Measurements from ENCODE around the gene ODC1.
"Not testable (repeated sequence)": the region's sequence is repeated elsewhere in the genome, so short reads cannot be mapped to it uniquely, and the experiment has no call there.

ODC1 gene

DNA sequence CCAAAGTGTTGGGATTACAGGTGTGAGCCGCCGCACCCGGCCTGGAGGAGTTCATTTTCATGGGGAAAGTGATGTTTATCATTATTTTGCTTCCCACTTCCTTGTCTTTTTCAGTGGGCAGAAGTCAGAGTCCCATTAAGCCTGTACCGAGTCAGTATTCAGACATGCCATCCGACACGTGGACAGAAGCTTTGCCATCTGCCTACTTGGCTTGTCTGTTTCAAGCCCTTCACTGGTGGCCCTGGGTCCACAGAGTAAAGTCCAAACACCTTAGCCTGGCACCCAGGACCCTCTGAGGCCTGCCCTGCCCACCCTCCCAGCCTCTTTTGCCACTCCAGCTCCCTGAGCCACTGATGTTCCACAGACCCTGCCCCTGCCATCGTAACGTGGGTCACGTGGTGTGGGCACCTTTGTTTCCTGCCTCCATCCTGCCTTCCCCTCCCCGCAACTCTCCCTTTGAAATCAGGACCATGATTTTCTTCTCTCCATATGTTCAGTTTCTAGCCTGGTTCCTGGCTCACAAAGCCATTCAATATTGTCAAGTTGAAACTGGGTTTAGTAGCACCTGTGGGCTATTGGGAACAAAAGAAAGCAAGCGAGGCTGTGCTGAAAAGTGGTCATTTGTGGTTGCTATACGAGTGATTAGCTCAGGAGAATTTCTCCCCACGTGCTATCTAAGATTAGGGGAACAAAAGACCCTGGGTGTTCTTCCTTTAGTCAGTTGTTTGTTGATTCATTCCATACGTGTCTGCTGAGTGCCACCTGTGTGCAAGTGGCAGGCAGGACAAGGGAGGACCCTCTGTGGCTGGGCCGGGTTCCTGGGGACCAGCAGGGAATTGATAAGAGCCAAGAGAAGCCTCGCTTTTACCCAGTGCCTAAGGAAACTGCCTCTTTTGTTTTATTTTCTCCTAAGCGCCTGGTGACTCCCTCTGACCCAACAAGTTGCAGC is 5.1 kb upstream of the ODC1 start:
- no peak for DNase-seq (ENCODE audit: low read depth)

DNA sequence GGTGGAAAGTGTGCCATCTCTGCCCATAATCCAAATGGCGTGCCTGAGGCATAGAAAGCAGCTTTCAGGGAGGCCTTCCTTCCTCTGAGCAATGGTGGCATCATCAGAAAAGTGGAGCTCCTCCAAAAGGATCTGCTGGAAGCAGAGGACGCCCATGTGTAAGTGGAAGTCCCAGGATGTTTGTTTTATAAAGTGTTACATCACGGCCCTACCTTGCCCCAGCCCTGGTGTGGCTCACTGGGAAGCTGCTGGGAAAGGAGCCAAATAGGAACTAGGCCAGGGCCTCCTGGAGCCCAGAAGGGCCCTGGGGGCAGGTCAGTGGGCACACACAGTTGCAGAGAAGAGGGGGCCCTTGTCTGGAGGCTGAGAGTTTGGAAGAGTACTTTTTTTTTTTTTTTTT is 4.2 kb upstream of the ODC1 start:
- peak; percentile 80 for DNase-seq (ENCODE audit: low read depth)

- DNase-seq (ENCODE audit: low read depth), result no peak
These were observed 3.7 kb upstream of the ODC1 start for GRCh38 chr2:10451819-10452218.

- no peak for DNase-seq (ENCODE audit: low read depth)
These were observed 1.9 kb upstream of the ODC1 start for GRCh38 chr2:10449838-10450691.

DNA sequence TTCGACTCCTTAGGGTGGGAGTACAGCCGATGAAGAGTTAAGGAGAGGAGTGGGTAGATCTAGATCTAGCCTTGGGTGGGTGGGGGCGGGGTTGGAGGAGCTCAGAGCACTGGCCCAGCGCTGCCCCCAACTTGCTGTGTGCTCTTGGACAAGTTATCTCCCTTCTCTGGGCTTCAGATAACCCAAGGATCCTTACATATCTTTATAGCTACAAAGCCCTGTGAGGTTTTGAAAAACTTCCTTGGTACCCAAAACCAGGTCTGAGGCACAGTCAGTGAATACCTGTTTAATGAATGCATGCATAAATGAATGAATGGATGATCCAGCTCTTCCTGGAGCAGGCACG is 1.3 kb upstream of the ODC1 start:
- no peak for DNase-seq (ENCODE audit: low read depth)

GRCh38 chr2:10448576-10449485 is 704 bp upstream of the ODC1 start:
- DNase-seq (ENCODE audit: low read depth), result peak; percentile 54

DNA sequence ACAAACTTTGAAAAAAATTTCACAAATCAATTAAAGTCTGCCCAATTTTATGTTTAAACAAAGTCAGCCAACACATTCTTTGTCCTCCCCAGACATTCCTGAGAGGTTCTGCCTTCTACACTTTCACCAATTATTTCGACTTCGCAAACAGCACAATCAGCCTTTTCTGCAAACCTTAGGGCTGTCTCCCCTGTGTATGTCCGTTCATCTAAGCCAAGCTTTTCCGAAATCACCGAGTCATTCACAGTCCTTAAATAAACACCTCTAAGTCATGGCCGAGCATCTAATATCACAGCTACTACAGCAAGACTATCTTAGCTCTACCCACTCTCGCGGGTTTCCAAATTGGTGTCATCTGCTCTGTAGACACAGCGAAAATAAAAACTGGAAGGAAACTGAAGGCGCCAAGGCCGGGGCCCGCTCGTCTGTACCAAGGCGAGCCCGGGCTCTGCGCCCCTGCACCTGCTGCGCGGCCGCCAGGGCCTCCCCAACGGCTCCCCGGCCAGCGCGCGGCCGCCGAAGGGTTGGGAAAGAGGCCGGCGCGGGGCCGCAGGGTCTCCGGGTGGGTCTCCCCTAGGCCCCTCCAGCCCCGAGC is 730 bp downstream of the ODC1 start:
- DNase-seq (ENCODE audit: low read depth), result no peak

DNA sequence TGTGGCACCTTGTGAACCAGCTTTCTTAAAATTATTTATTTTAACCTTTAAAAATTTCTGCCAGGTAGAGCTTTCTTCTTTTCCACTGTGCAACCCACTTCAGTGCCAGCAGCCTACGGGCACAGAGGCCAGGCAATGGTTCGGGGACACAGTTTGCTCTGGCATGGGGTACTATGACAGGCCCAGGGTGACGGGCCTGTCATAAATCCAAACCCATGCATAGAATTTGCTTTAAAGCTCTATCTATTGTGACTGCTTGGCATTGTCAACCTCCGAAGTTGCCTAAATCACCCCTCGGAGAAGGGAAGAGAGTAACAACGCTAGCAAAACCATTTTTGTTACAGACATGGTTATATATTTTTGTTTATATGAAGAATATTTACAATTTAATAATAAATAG is 1.5 kb downstream of the ODC1 start:
- no peak for DNase-seq (ENCODE audit: low read depth)

DNA sequence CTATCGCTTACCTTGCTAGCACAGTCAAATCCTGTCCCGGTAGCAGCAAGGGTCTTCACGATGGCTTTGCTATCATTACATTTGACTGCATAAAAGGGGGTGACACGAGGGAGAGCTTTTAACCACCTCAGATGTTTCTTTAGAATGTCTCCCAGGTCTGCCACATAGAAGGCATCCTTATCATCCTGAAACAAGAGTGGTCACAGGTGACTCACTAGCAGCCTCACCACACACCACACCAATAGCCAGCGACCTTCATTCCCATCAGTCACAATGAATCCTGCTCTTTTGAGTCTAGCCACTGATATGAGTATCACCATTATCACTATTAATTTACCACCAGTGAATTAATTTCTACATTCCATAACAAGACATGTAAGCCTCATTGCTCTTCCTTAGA is 3.7 kb downstream of the ODC1 start:
- no peak for DNase-seq (ENCODE audit: low read depth)

GRCh38 chr2:10442469-10443126 is 5.5 kb downstream of the ODC1 start:
- not testable (repeated sequence) for DNase-seq (ENCODE audit: low read depth)

- no peak for DNase-seq (ENCODE audit: low read depth)
These were observed 6.2 kb downstream of the ODC1 start for GRCh38 chr2:10441948-10442347.

DNA sequence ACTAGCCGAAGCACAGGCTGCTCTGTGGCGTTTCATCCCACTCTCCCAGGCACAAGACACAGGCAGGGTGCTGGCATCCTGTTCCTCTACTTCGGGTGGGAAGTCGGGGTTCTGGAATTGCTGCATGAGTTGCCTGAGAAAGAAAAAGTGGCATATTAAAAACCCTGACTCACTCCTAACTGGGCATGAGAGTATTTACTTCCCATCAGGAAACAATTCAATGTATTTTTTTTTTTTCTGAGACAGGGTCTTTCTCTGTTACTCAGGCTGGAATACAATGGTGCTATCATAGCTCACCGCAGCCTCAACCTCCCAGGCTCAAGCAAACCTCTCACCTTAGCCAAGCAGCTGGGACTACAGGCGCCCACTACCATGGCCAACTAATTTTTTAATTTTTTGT is 7.4 kb downstream of the ODC1 start:
- DNase-seq (ENCODE audit: low read depth), result no peak

GRCh38 chr2:10439971-10440370 is 8.2 kb downstream of the ODC1 start:
- DNase-seq (ENCODE audit: low read depth), result no peak

DNA sequence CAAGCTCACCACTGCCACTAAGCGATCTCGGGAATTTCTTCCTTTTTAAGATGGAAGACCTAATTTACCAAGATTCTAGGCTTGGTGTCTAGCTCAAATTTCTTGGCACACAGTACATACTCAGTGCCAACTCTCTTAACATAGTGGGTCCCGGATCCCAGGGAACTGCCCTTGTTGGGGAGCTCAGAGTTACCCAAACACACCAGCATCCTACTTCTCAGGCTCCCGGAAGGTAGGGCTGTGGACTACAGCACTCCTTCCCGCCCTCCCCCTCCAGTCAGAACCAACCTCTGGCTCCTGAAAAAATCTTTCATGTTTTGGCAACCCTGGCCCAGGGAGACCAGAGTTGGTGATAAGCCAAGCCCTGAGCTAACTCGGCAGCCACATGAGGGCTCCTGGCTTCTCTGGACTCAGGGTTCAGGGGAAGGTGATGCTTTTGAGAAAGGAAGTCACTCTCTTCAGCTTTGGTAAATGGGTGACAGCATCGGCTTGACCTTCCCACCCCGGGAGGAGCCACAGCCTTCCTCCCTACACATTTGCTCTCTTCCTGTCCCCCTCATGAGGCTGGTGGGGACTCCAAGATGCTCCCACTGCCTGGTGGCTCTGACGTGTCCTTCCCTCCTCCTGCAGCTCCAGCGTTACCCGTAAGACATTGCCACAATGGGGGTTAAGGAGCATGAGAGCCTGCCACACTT is 8.8 kb downstream of the ODC1 start:
- no peak for DNase-seq (ENCODE audit: low read depth)

DNA sequence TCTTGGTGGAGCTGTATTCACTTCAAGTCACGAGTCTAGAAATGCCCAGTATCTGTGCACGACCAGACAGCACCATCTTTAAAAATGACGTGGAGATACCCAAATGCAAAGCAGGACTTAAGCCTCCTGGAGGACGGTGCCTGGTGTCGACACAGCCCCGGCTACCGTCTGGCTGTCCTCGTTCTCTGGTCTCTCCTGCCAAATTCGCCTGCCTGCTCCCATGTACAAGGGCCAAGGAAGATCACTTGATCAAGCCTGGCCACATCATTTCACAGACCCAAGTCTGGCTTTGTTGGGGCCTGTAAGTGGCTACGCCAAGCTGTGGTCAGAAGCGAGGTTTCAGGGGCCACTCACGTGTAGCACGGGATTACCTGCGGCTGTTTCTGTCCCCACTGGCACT is 9.4 kb downstream of the ODC1 start:
- no peak for DNase-seq (ENCODE audit: low read depth)

- DNase-seq (ENCODE audit: low read depth), result no peak
These were observed 10.3 kb downstream of the ODC1 start for GRCh38 chr2:10437806-10438205.

DNA sequence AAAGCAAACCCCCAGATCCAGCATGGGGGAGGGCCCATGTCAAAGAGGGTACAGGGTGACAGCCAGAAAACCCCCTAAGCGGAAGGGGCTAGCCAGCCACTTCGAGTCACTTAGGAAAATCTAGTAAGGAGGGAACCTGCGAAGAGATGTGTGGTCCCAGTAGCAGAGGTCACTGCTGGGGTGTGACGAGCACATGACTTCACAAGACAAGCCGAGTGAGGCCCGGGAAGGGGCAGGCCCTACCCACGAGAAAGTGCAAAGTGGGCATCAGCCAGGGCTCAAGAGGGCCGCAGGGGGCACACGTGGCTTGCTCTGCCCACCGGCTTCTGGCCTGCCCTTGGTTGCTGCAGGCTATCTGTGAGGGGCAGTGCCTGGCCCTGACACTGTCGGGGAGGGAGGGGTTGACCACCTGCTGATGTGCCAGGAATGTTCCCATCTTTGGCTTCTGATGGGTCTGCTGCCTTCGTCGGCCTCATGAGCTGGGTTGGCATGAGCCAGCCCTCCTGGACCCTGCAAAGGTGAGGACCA is 11.5 kb downstream of the ODC1 start:
- no peak for DNase-seq (ENCODE audit: low read depth)

DNA sequence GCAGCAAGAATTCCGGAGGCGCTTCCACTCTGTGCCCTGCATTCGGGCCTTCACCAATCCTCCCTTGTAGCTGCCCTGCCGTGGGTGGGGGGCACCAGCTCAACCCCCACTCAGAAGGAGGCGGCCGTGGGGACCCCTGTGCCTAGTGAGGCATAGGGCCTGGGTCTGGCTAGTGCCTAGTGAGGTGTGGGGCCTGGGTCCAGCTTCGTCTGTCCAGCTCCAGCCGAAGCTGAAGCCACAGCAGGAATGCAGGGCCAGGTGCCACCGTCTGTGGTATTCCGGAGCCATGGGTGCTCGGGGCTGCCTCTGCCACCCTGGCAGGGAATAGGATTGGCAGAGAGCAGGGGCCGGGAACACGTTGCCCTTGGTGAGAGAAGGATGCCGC is 12.3 kb downstream of the ODC1 start:
- no peak for DNase-seq (ENCODE audit: low read depth)

DNA sequence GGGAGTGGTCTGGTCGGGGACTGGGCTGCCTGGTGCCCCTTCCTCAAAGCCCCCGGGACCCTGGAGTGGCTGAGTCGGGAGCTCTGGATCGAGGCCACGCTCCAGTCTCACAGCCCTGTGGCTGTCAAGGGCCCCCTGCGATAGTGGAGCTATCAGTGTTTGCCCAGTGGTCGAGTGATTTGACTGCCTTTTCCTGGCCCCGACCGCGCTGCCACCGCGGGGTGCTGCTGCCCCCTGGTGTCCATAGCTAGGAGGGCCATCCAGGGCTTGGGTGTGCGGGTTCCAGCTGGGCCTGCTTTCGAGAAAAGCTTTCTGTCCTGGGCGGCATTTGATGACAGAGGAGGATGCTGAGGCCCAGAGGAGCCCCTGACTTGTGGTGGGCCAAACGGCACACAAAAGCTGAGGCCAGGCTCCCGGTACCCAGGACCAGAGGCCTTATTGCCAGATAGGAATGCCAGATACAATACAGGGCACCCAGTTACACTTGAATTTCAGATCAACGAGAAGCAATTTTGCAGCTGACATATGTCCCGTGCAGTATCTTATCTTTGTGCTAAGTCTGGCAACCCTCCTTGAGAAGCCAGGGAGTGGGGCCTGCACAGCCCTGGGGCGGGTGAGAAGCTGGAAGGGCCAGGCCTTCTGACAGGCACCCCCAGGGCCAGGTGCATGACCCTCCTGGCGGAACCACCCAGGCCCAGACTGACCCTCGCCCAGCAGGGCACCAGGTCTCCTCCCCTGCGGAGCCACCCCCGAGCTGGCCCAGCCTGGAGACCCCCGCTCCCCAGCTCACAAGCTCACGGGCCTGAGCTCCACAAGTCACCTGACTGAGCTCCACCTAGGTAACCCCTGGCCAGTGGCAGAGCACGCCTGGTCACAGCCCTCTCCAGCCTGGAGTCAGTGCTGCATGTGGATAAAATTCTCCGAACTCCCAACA is 13.0 kb downstream of the ODC1 start:
- DNase-seq (ENCODE audit: low read depth), result no peak
